Ramos (cell line): ENCODE data around the gene LPIN3.

Experiments used
- in situ Hi-C: fragments of 300-500 bp; cut with MboI; formaldehyde crosslinking; loops from one replicate; pipeline ENCODE4 v1.14.3; 2022; ENCODE audit warnings: low sequenced_read_pairs; ENCODE audit not compliant: unreplicated experiment

LPIN3 gene

GRCh38 chr20:41347523-41348429 is 7.2 kb downstream of the LPIN3 start:
- in situ Hi-C loops = loop anchor here (25.0 kb wide), 1 partner anchor 635 kb away; no protein-coding TSS in a partner anchor

- in situ Hi-C loops = loop anchor here (25.0 kb wide), 1 partner anchor 636 kb away; no protein-coding TSS in a partner anchor
These were observed 8.0 kb downstream of the LPIN3 start for GRCh38 chr20:41348430-41349172.

GRCh38 chr20:41349266-41349665 is 8.6 kb downstream of the LPIN3 start:
- in situ Hi-C loops = loop anchor here (25.0 kb wide), 1 partner anchor 637 kb away; no protein-coding TSS in a partner anchor

- in situ Hi-C loops = loop anchor here (25.0 kb wide), 1 partner anchor 638 kb away; no protein-coding TSS in a partner anchor
These were observed 9.3 kb downstream of the LPIN3 start for GRCh38 chr20:41349943-41350342.

GRCh38 chr20:41350408-41350962 is 9.9 kb downstream of the LPIN3 start:
- in situ Hi-C loops = no loop called here

- in situ Hi-C loops = no loop called here
These were observed 11.5 kb downstream of the LPIN3 start for GRCh38 chr20:41352106-41352505.

GRCh38 chr20:41352666-41353065 is 12.0 kb downstream of the LPIN3 start:
- in situ Hi-C loops = no loop called here

GRCh38 chr20:41353530-41353929 is 12.9 kb downstream of the LPIN3 start:
- in situ Hi-C loops = no loop called here

- in situ Hi-C loops = no loop called here
These were observed 14.6 kb downstream of the LPIN3 start for GRCh38 chr20:41355192-41355591.

- in situ Hi-C loops = no loop called here
These were observed 15.1 kb downstream of the LPIN3 start for GRCh38 chr20:41355598-41356203.

- in situ Hi-C loops = no loop called here
These were observed 16.3 kb downstream of the LPIN3 start for GRCh38 chr20:41356951-41357350.

GRCh38 chr20:41357424-41358163 is 17.0 kb downstream of the LPIN3 start:
- in situ Hi-C loops = no loop called here

GRCh38 chr20:41358230-41358629 is 17.6 kb downstream of the LPIN3 start:
- in situ Hi-C loops = no loop called here

- in situ Hi-C loops = no loop called here
These were observed 18.1 kb downstream of the LPIN3 start for GRCh38 chr20:41358717-41359116.

GRCh38 chr20:41359541-41360011 is 19.0 kb downstream of the LPIN3 start:
- in situ Hi-C loops = no loop called here

GRCh38 chr20:41360831-41361756 is 20.5 kb downstream of the LPIN3 start:
- in situ Hi-C loops = no loop called here

GRCh38 chr20:41361757-41362747 is 21.4 kb downstream of the LPIN3 start:
- in situ Hi-C loops = no loop called here
